ENCODE data around the gene CRABP2.

CRABP2 gene

GRCh38 chr1:156677616-156678596 is 27.5 kb downstream of the CRABP2 start:
- TF ChIP-seq SIN3A (IDR thresholded peaks at IDR 0.05; ENCODE audit: borderline replicate concordance, insufficient read depth, low read length) (no peak), TAF1 (IDR thresholded peaks at IDR 0.05; ENCODE audit: borderline replicate concordance, insufficient read depth, low read length) (no peak), POLR2AphosphoS5 (IDR thresholded peaks at IDR 0.05; ENCODE audit: low read depth, low read length) (no peak), FOXP2 (optimal IDR thresholded peaks at IDR 0.05; ENCODE audit: borderline replicate concordance, extremely low read depth, extremely low read length, insufficient read depth) (no peak), REST (IDR thresholded peaks at IDR 0.05; ENCODE audit: insufficient read depth in 1 of 2, low read depth in 2 of 2, low read length in 2 of 2) (no peak)

GRCh38 chr1:156676820-156677615 is 28.4 kb downstream of the CRABP2 start, which contains the start of gene NES:
Gene NES, minus strand, starts transcription at chr1:156677407. Its CDS starts 143 bp downstream, at chr1:156677264.
- TF ChIP-seq FOXP2 (optimal IDR thresholded peaks at IDR 0.05; ENCODE audit: borderline replicate concordance, extremely low read depth, extremely low read length, insufficient read depth) (no peak), SIN3A (IDR thresholded peaks at IDR 0.05; ENCODE audit: borderline replicate concordance, insufficient read depth, low read length) (no peak), POLR2AphosphoS5 (IDR thresholded peaks at IDR 0.05; ENCODE audit: low read depth, low read length) (peak; percentile 85), REST (IDR thresholded peaks at IDR 0.05; ENCODE audit: insufficient read depth in 1 of 2, low read depth in 2 of 2, low read length in 2 of 2) (0 out of 4 replicates have a peak, but pooled peaks of 1 of the 2 experiments have one; percentile 18), TAF1 (IDR thresholded peaks at IDR 0.05; ENCODE audit: borderline replicate concordance, insufficient read depth, low read length) (0 out of 2 replicates have a peak, but pooled peaks have one; percentile 45)

GRCh38 chr1:156676114-156676819 is 29.1 kb downstream of the CRABP2 start:
- no peak for TF ChIP-seq REST (IDR thresholded peaks at IDR 0.05; ENCODE audit: insufficient read depth in 1 of 2, low read depth in 2 of 2, low read length in 2 of 2)
- no peak for TF ChIP-seq SIN3A (IDR thresholded peaks at IDR 0.05; ENCODE audit: borderline replicate concordance, insufficient read depth, low read length)
- TF ChIP-seq TAF1 (IDR thresholded peaks at IDR 0.05; ENCODE audit: borderline replicate concordance, insufficient read depth, low read length): no peak
- TF ChIP-seq FOXP2 (optimal IDR thresholded peaks at IDR 0.05; ENCODE audit: borderline replicate concordance, extremely low read depth, extremely low read length, insufficient read depth): no peak
- TF ChIP-seq POLR2AphosphoS5 (IDR thresholded peaks at IDR 0.05; ENCODE audit: low read depth, low read length): no peak

GRCh38 chr1:156675210-156676113 is 29.9 kb downstream of the CRABP2 start:
- TF ChIP-seq POLR2AphosphoS5 (IDR thresholded peaks at IDR 0.05; ENCODE audit: low read depth, low read length) (0 out of 2 replicates have a peak, but pooled peaks have one; percentile 38), TAF1 (IDR thresholded peaks at IDR 0.05; ENCODE audit: borderline replicate concordance, insufficient read depth, low read length) (peak; percentile 49; the same call in 1 of the 2 replicates), SIN3A (IDR thresholded peaks at IDR 0.05; ENCODE audit: borderline replicate concordance, insufficient read depth, low read length) (0 out of 2 replicates have a peak, but pooled peaks have one; percentile 22), FOXP2 (optimal IDR thresholded peaks at IDR 0.05; ENCODE audit: borderline replicate concordance, extremely low read depth, extremely low read length, insufficient read depth) (no peak), REST (IDR thresholded peaks at IDR 0.05; ENCODE audit: insufficient read depth in 1 of 2, low read depth in 2 of 2, low read length in 2 of 2) (no peak)
